HL-60 (cell line): Measurements from ENCODE around the gene CCDC85C.
A peak's percentile ranks its signal among the peaks of the same experiment; 100 is the strongest.

Experiments
- DNase-seq, 2 experiments: peaks; one replicate each; pipeline ENCODE4 v3.0.0-alpha.2; 2010 to 2020; ENCODE audit warnings: low read depth in 1 of 2, low spot score in 1 of 2
- H3K27ac ChIP-seq: fragments of 250-450 bp; sonication (Bioruptor Pico); replicated peaks from 2 replicates; pipeline ENCODE4 v1.5.1; 2020; ENCODE audit warnings: mild to moderate bottlenecking, moderate library complexity
- H3K27me3 ChIP-seq: fragments of 250-450 bp; sonication (Bioruptor Pico); 2 replicates; pipeline ENCODE4 v1.5.1; 2021; ENCODE audit warnings: mild to moderate bottlenecking, moderate library complexity; ENCODE audit not compliant: insufficient read depth, poor library complexity, severe bottlenecking
- H3K4me3 ChIP-seq: replicated peaks from 2 replicates; pipeline ENCODE4 v1.5.1; 2011; ENCODE audit warnings: mild to moderate bottlenecking, control low read depth, low read length; ENCODE audit not compliant: insufficient read depth
- GABPA ChIP-seq: IDR thresholded peaks from 2 replicates; pipeline ENCODE4 v1.6.1; 2012; ENCODE audit warnings: low read depth
- POLR2AphosphoS5 ChIP-seq: IDR thresholded peaks from 2 replicates; pipeline ENCODE4 v1.6.1; 2012; ENCODE audit warnings: low read depth
- SPI1 ChIP-seq: IDR thresholded peaks from 2 replicates; pipeline ENCODE4 v1.6.1; 2012; ENCODE audit warnings: low read depth, mild to moderate bottlenecking, borderline replicate concordance
- TF ChIP-seq, protein P1 (sequence below): IDR thresholded peaks from one replicate; pipeline ENCODE4 v1.5.1; 2011; ENCODE audit warnings: low read length, control low read depth, inconsistent platforms; ENCODE audit not compliant: insufficient read depth
- TF ChIP-seq, protein P2 (sequence below): IDR thresholded peaks from 2 replicates; pipeline ENCODE4 v1.6.1; 2012; ENCODE audit warnings: low read depth; ENCODE audit not compliant: insufficient replicate concordance

CCDC85C gene

DNA sequence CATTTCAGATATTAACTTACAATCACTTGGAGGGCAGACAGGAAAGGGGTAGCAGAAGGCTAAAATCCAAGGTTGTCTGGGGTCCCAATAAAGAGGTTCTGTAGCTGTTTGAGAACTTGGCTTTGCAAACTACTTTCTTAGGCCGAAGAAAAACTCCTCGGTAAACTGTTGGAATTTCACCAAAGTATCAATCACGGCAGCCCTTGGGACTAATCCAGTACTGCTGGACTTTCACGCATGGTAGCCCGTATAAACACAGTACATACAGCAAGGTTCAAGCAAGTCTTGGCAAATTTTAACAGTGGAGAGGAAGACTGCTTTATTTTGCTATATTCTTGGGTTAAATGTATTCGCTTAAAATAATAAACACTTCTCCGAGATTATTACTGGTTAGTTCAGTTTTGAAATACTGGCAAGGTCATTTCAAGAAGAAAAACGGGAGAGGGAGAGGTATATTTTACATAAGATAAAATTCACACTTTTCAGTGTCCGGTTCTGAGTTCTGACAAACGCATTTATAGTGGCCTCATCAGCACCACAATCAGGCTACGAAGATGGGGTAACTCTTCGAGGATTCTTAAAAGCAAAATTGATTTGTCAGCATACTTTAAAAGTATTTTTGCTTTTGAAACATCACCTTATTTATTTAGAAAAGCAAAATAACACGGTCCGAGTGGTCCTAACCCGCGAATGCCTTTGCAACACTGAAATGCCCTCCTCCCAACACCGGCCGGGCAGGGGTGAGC is 124.7 kb downstream of the CCDC85C start:
- Histone ChIP-seq H3K27ac (peak overlapping the region; percentile 33), H3K4me3 (peak overlapping the region; percentile 69), H3K27me3 (no peaks in the 10 kb centered on the region)
- no peak for TF ChIP-seq GABPA
- TF ChIP-seq, protein P1, sequence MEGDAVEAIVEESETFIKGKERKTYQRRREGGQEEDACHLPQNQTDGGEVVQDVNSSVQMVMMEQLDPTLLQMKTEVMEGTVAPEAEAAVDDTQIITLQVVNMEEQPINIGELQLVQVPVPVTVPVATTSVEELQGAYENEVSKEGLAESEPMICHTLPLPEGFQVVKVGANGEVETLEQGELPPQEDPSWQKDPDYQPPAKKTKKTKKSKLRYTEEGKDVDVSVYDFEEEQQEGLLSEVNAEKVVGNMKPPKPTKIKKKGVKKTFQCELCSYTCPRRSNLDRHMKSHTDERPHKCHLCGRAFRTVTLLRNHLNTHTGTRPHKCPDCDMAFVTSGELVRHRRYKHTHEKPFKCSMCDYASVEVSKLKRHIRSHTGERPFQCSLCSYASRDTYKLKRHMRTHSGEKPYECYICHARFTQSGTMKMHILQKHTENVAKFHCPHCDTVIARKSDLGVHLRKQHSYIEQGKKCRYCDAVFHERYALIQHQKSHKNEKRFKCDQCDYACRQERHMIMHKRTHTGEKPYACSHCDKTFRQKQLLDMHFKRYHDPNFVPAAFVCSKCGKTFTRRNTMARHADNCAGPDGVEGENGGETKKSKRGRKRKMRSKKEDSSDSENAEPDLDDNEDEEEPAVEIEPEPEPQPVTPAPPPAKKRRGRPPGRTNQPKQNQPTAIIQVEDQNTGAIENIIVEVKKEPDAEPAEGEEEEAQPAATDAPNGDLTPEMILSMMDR: no peak
- TF ChIP-seq POLR2AphosphoS5: no peak
- no peak for TF ChIP-seq SPI1
- TF ChIP-seq, protein P2, sequence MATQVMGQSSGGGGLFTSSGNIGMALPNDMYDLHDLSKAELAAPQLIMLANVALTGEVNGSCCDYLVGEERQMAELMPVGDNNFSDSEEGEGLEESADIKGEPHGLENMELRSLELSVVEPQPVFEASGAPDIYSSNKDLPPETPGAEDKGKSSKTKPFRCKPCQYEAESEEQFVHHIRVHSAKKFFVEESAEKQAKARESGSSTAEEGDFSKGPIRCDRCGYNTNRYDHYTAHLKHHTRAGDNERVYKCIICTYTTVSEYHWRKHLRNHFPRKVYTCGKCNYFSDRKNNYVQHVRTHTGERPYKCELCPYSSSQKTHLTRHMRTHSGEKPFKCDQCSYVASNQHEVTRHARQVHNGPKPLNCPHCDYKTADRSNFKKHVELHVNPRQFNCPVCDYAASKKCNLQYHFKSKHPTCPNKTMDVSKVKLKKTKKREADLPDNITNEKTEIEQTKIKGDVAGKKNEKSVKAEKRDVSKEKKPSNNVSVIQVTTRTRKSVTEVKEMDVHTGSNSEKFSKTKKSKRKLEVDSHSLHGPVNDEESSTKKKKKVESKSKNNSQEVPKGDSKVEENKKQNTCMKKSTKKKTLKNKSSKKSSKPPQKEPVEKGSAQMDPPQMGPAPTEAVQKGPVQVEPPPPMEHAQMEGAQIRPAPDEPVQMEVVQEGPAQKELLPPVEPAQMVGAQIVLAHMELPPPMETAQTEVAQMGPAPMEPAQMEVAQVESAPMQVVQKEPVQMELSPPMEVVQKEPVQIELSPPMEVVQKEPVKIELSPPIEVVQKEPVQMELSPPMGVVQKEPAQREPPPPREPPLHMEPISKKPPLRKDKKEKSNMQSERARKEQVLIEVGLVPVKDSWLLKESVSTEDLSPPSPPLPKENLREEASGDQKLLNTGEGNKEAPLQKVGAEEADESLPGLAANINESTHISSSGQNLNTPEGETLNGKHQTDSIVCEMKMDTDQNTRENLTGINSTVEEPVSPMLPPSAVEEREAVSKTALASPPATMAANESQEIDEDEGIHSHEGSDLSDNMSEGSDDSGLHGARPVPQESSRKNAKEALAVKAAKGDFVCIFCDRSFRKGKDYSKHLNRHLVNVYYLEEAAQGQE: no peak
- DNase-seq: no peak

DNA sequence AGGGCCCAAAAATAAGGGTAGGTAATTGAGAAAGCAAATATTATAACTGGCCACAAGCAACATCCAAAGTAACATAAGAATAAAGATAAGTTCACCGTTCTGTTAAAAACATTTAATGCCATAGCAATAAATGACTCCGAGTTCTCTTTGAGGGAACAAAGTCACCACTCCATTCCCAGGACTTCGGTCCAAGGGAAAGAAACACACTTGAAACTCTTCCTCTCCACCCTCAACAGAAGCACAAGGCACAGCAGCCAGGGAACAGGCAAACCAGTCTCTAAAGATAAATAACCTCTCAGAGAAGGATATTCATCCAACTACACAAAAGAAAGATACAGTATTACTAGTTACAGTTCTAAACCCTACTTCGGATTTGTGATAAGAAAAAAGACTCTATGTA is 125.9 kb downstream of the CCDC85C start:
- no peak for DNase-seq
- Histone ChIP-seq H3K4me3 (no peak overlapping the region), H3K27me3 (no peaks in the 10 kb centered on the region), H3K27ac (no peak overlapping the region)
- TF ChIP-seq, protein P1: no peak
- no peak for TF ChIP-seq SPI1
- no peak for TF ChIP-seq POLR2AphosphoS5
- TF ChIP-seq, protein P2: no peak
- TF ChIP-seq GABPA: no peak

DNA sequence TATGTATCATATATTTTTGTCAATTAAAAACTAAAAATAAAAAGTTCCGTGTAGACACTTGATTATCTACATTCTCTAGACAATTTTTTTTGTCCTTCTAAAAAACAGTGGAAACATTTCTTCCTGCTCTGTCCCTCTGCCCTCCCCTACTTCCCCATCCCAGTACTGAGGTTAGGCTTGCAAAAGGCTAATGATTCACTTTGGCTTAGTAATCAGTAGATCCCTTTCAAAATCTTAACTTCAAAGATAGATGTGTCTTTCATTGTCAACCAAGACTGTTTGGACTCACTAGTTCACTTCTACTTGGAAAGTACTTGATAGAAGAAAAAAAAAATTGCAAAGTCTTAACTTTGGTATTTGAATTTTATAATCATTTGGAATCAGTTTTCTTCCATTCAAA is 127.1 kb downstream of the CCDC85C start:
- Histone ChIP-seq H3K27ac (no peak overlapping the region), H3K27me3 (no peaks in the 10 kb centered on the region), H3K4me3 (no peak overlapping the region)
- peak; percentile 42 to 63 for DNase-seq
- TF ChIP-seq SPI1 (peak; percentile 28; the same call in 1 of the 2 replicates), POLR2AphosphoS5 (no peak), GABPA (no peak)
- TF ChIP-seq, protein P1: no peak
- TF ChIP-seq, protein P2: no peak
